SK-N-SH (cell line): ENCODE results near the gene TADA3. TPM values are rescaled to one million over a fixed set of nuclear protein-coding genes. Genes with fewer than 3 reads are reported as not detected.

Experiments used
- CTCF ChIA-PET: fragments of 300-600, 350-600 bp; formaldehyde crosslinking; extraction: SDS; loops from one replicate; lab custom pipeline; 2021; lab: Yijun Ruan, JAX
- POLR2A ChIA-PET: fragments of 350-600 bp; sonication (Branson Sonifier 250); formaldehyde crosslinking; extraction: SDS; loops from one replicate; lab custom pipeline; 2020; ENCODE audit warnings: antibody characterized with exemption, inconsistent platforms; lab: Yijun Ruan, JAX
- DNase-seq: peaks from one replicate; pipeline ENCODE4 v3.0.0; 2012
- H2AFZ ChIP-seq: fragments of 200-600 bp; sonication (generic); 2 replicates; pipeline ENCODE4 v1.8.1; 2016; ENCODE audit warnings: antibody characterized with exemption, mild to moderate bottlenecking, low read depth
- H3F3A ChIP-seq: fragments of 200-600 bp; sonication (generic); replicated peaks from 2 replicates; pipeline ENCODE3; 2016; ENCODE audit warnings: antibody characterized with exemption, mild to moderate bottlenecking; ENCODE audit not compliant: insufficient read depth
- H3K27ac ChIP-seq, 2 experiments: fragments of 200-500 bp in 1 of 2; fragments of 200-600 bp in 1 of 2; sonication (Bioruptor generic) in 1 of 2; sonication (generic), shearing (Covaris generic) in 1 of 2; 2 replicates each; pipeline versions ENCODE4 v1.5.1 to v1.6.1; 2014 to 2016; ENCODE audit warnings: low read depth in 2 of 2, inconsistent platforms in 1 of 2, low read length in 1 of 2, mild to moderate bottlenecking in 1 of 2, mixed read lengths in 1 of 2
- H3K27me3 ChIP-seq: fragments of 200-600 bp; sonication (generic), shearing (Covaris generic); 2 replicates; pipeline ENCODE4 v1.6.1; 2016; ENCODE audit warnings: mixed run types; ENCODE audit not compliant: insufficient read depth
- H3K36me3 ChIP-seq, 2 experiments: fragments of 200-500 bp in 1 of 2; fragments of 200-600 bp in 1 of 2; sonication (Bioruptor generic) in 1 of 2; sonication (generic) in 1 of 2; replicated peaks in 1 of 2; 2 replicates each; pipeline versions ENCODE3 to v1.5.1; 2014 to 2016; ENCODE audit warnings: low read length in 1 of 2, mild to moderate bottlenecking in 1 of 2; ENCODE audit not compliant: insufficient read depth in 2 of 2, control insufficient read depth in 1 of 2
- H3K4me1 ChIP-seq, 2 experiments: fragments of 200-500 bp in 1 of 2; fragments of 200-600 bp in 1 of 2; sonication (Bioruptor generic) in 1 of 2; sonication (generic), shearing (Covaris generic) in 1 of 2; 2 replicates each; pipeline versions ENCODE4 v1.5.1 to v1.6.1; 2014 to 2016; ENCODE audit warnings: low read depth in 1 of 2, low read length in 1 of 2, mixed run types in 1 of 2; ENCODE audit not compliant: insufficient read depth in 2 of 2, control insufficient read depth in 1 of 2
- H3K4me2 ChIP-seq: fragments of 200-600 bp; sonication (generic), shearing (Covaris generic); 2 replicates; pipeline ENCODE4 v1.6.1; 2017; ENCODE audit warnings: mixed run types
- H3K4me3 ChIP-seq, 2 experiments: fragments of 200-500 bp in 1 of 2; fragments of 200-600 bp in 1 of 2; sonication (Bioruptor generic) in 1 of 2; sonication (generic), shearing (Covaris generic) in 1 of 2; 2 replicates each; pipeline versions ENCODE4 v1.5.1 to v1.8.1; 2014 to 2016; ENCODE audit warnings: low read depth in 2 of 2, inconsistent platforms in 1 of 2, low read length in 1 of 2, mild to moderate bottlenecking in 1 of 2, mixed read lengths in 1 of 2, moderate library complexity in 1 of 2
- H3K79me2 ChIP-seq: fragments of 200-600 bp; sonication (generic); 2 replicates; pipeline ENCODE4 v1.8.1; 2017; ENCODE audit warnings: mild to moderate bottlenecking; ENCODE audit not compliant: insufficient read depth
- H3K9ac ChIP-seq: fragments of 200-600 bp; sonication (generic); 2 replicates; pipeline ENCODE4 v1.6.1; 2017; ENCODE audit warnings: mixed run types
- H3K9me2 ChIP-seq: fragments of 200-600 bp; sonication (generic); 2 replicates; pipeline ENCODE4 v1.6.1; 2017; ENCODE audit warnings: mixed run types
- H3K9me3 ChIP-seq: fragments of 200-600 bp; sonication (generic); 2 replicates; pipeline ENCODE4 v1.6.1; 2017; ENCODE audit warnings: mixed run types, mild to moderate bottlenecking, moderate library complexity
- H4K20me1 ChIP-seq: fragments of 200-600 bp; sonication (generic); 2 replicates; pipeline ENCODE4 v1.6.1; 2017; ENCODE audit warnings: mild to moderate bottlenecking, mixed run types; ENCODE audit not compliant: insufficient read depth
- CHD2 ChIP-seq: fragments of 150-350 bp; IDR thresholded peaks from 2 replicates; pipeline ENCODE4 v1.6.1; 2018; ENCODE audit warnings: low read length; ENCODE audit not compliant: partially characterized antibody
- EZH2phosphoT487 ChIP-seq: fragments of 200-600 bp; sonication (generic); IDR thresholded peaks from 2 replicates; pipeline ENCODE4 v1.6.1; 2017; ENCODE audit warnings: low read depth, mixed run types, mild to moderate bottlenecking, antibody characterized with exemption, moderate library complexity, borderline replicate concordance
- FOXJ3 ChIP-seq: sonication (generic); formaldehyde crosslinking; IDR thresholded peaks from 2 replicates; pipeline ENCODE4 v1.5.1; 2020; ENCODE audit warnings: mild to moderate bottlenecking, missing genetic modification reagents
- GATA2 ChIP-seq: sonication (generic); formaldehyde crosslinking; IDR thresholded peaks from 2 replicates; pipeline ENCODE4 v1.5.0; 2020; ENCODE audit warnings: mild to moderate bottlenecking, missing genetic modification reagents
- JUND ChIP-seq: IDR thresholded peaks from 2 replicates; pipeline ENCODE4 v1.4.0; 2012
- MAX ChIP-seq: IDR thresholded peaks from 2 replicates; pipeline ENCODE4 v1.4.0; 2012; ENCODE audit warnings: low read depth
- NRF1 ChIP-seq: IDR thresholded peaks from 2 replicates; pipeline ENCODE4 v1.6.1; 2012; ENCODE audit warnings: low read depth, mild to moderate bottlenecking, low read length
- POLR2AphosphoS5 ChIP-seq: IDR thresholded peaks from 2 replicates; pipeline ENCODE4 v1.6.1; 2012; ENCODE audit warnings: low read depth, low read length
- RCOR1 ChIP-seq: fragments of 150-350 bp; IDR thresholded peaks from 2 replicates; pipeline ENCODE4 v1.6.1; 2017; ENCODE audit warnings: antibody characterized with exemption, low read length
- REST ChIP-seq: IDR thresholded peaks from 2 replicates; pipeline ENCODE4 v1.6.1; 2012; ENCODE audit warnings: mild to moderate bottlenecking, low read depth, low read length, moderate library complexity
- RXRA ChIP-seq: IDR thresholded peaks from 2 replicates; pipeline ENCODE4 v1.4.0; 2012; ENCODE audit warnings: low read depth, mild to moderate bottlenecking, borderline replicate concordance
- SMC3 ChIP-seq: IDR thresholded peaks from 2 replicates; pipeline ENCODE4 v1.6.1; 2012; ENCODE audit warnings: low read depth, low read length, improper control_type of control experiment
- TAF1 ChIP-seq: IDR thresholded peaks from 2 replicates; pipeline ENCODE4 v1.6.1; 2012; ENCODE audit warnings: low read depth, mild to moderate bottlenecking, low read length, moderate library complexity, borderline replicate concordance
- TCF12 ChIP-seq: IDR thresholded peaks from 2 replicates; pipeline ENCODE4 v1.4.0; 2012
- TEAD4 ChIP-seq: IDR thresholded peaks from 2 replicates; pipeline ENCODE4 v1.4.0; 2012; ENCODE audit warnings: mild to moderate bottlenecking, borderline replicate concordance; ENCODE audit not compliant: insufficient read depth
- ZBTB33 ChIP-seq: IDR thresholded peaks from 2 replicates; pipeline ENCODE4 v1.4.0; 2012; ENCODE audit warnings: low read depth, borderline replicate concordance
- WGBS: methylation state at CpG from one replicate; pipeline ENCODE4 v1.1.6; 2017; ENCODE audit warnings: low lambda C conversion rate; 5-methylcytosine and 5-hydroxymethylcytosine counted together
- polyA plus RNA-seq, 3 experiments: library from polyadenylated mRNA; depleted of rRNA; stranded (reverse); fragments of >200 nt; gene quantifications; 2 replicates each; pipeline ENCODE4 v1.2.3, GENCODE V29; 2012

TADA3 gene
- polyA plus RNA-seq, 1 of the 3 experiments (the other 2 are of a cell fraction): 102 TPM

GRCh38 chr3:9828801-9829755, 36.8 kb upstream of the TADA3 start:
- H4K20me1 ChIP-seq: no peaks in the 10 kb centered on the region
- ChIA-PET POLR2A (interaction anchor here (1.2 kb wide), 1 partner anchor 104 kb away, joined by 3 read pairs; no protein-coding TSS in a partner anchor), CTCF (interaction anchor here (1.1 to 1.3 kb wide), 2 partner anchors 20 to 117 kb away, joined by 3 to 4 read pairs; no protein-coding TSS in a partner anchor)
- H3K36me3 ChIP-seq: peaks cover 6 to 13% of the 10 kb centered on the region in 2 experiments
- no peaks in the 10 kb centered on the region for H3K4me1 ChIP-seq
- DNase-seq: no peak
- H3K9ac ChIP-seq: no peak overlapping the region
- H2AFZ ChIP-seq: no peak overlapping the region
- WGBS: 94% methylated on average over 6 of the region's 17 CpGs
- no peak overlapping the region for H3K27ac ChIP-seq
- no peaks in the 10 kb centered on the region for H3K79me2 ChIP-seq
- H3K9me3 ChIP-seq: no peaks in the 10 kb centered on the region
- no peak for TF ChIP-seq EZH2phosphoT487
- no peak for TF ChIP-seq REST
- no peak for TF ChIP-seq MAX
- TF ChIP-seq CHD2: no peak
- TF ChIP-seq TAF1: no peak
- no peak for TF ChIP-seq RXRA
- no peak for TF ChIP-seq TCF12
- no peak for TF ChIP-seq ZBTB33
- TF ChIP-seq SMC3: no peak
- no peak for TF ChIP-seq JUND
- TF ChIP-seq RCOR1: no peak
- no peak for TF ChIP-seq TEAD4
- no peak for TF ChIP-seq GATA2 (CRISPR knock-in tag)
- no peak for TF ChIP-seq NRF1
- no peak for TF ChIP-seq POLR2AphosphoS5
- TF ChIP-seq FOXJ3: no peak
- no peak overlapping the region for H3K4me3 ChIP-seq
- no peak overlapping the region for H3K4me2 ChIP-seq
- H3F3A ChIP-seq: no peaks in the 10 kb centered on the region
- H3K27me3 ChIP-seq: no peaks in the 10 kb centered on the region
- H3K9me2 ChIP-seq: no peaks in the 10 kb centered on the region
